ENCODE data around the gene TP53BP2. TPM values are rescaled to one million over a fixed set of nuclear protein-coding genes. Genes with fewer than 3 reads are reported as not detected.
A peak's percentile ranks its signal among the peaks of the same experiment; 100 is the strongest.
"Not testable (repeated sequence)": the region's sequence is repeated elsewhere in the genome, so short reads cannot be mapped to it uniquely, and the experiment has no call there.

TP53BP2 gene
- total RNA-seq, 1 experiment from 2014 or later, result 22.8 TPM

DNA sequence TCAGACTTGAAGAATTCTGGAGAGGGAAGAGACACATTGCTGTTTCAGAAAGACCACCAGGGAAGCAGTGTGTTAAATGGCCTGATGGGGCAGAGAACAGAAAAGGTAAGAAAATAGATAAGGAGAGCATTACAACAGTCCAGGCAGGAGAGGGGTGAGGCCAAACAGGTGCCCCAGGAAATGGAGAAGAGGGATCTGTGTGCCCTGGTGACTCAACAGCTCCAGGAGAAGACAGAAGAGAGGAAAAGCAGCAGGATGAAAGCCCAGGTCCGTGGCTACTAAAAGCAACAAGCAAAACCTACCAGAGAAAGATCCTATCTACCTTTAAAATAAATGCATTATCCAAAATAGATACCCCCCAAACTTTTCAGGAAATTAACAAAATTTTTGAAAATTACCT is 9.2 kb downstream of the TP53BP2 start:
- no peak for DNase-seq (ENCODE audit: low read depth, low spot score)
- in situ Hi-C loops (cut with HindIII; ENCODE audit: low pct_unique_long_range_greater_than_20kb, low sequenced_read_pairs), result no loop called here

DNA sequence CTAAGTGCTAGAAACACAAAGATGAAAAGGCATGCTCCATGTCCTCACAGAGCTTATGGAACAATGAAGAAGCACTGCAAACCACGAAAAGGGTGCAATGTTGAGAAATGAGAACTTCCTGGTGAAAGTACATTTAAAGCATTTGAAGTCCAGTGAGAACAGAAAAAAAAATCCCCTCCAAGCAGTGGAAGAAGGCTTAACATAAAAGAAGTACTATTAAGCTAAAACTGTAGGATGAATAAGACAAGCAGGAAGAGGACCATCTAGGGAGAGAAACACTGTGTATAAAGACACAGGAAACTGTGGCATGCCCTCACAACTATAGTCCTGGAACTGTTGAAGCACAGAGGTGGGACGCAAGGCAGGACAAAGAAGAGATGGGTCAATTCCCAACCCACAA is 10.0 kb downstream of the TP53BP2 start:
- in situ Hi-C loops (cut with HindIII; ENCODE audit: low pct_unique_long_range_greater_than_20kb, low sequenced_read_pairs), result no loop called here
- peak; percentile 13 for DNase-seq (ENCODE audit: low read depth, low spot score)

DNA sequence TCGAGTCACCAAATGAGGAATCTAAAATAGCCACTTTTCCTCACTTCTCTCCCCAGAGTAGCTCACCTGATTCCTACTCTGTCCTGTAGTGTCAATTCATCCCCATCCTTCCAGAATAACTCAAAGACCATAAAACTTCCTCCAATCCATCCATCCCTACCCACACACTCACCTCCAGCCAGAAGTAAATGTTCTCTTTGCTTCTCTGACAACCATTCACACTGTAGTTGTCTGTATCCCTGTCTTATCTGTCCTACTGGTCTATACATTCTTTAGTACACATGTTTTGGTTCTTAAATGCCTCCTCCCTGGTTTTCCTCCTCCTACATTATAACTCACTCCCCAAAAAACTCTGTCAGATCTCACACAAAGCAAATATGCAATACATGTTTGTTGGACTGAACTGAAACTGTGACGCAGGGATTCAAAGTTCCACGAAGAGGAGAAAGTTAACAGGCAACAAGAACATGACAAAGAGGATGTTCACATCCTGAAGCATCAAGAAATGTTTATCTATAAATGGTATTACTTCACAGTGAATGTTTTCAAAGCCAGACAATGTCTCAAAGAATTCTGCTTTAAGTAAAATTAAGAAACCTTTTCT is 11.0 kb downstream of the TP53BP2 start:
- in situ Hi-C loops (cut with HindIII; ENCODE audit: low pct_unique_long_range_greater_than_20kb, low sequenced_read_pairs), result no loop called here
- no peak for DNase-seq (ENCODE audit: low read depth, low spot score)

DNA sequence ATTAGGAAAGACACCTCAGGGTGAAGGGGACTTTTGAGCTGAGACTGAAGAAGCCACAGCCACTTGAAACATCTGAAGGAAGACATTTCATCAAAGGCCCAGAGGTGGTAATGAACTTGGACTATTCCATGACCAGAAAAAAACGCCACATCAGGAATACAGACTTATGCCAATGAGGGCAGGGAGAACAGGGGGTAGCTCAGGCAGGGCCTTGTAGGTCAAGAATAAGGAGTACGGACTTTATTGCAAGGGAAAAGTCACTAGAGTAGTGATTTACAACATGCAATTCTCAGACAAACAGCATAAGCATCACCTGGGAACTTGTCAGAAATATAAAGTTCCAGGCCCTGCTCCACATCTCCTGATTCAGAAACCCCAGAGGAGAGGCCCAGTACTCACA is 11.8 kb downstream of the TP53BP2 start:
- DNase-seq (ENCODE audit: low read depth, low spot score), result no peak
- in situ Hi-C loops (cut with HindIII; ENCODE audit: low pct_unique_long_range_greater_than_20kb, low sequenced_read_pairs), result no loop called here

DNA sequence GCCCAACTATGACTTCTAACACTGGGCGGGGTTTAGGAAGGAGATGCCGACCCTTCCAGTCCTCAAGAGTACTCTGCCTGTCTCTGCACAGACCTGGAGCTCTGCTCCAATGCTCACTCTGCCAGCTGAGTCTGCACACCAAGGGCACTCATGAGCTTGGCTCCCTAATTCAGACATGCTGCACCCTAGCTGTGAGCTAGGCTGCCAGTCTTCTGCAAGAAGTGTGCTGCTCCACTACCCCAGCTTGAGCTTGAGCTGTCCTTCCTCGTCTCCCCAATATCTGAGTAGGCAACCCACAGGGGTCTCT is 13.2 kb downstream of the TP53BP2 start:
- in situ Hi-C loops (cut with HindIII; ENCODE audit: low pct_unique_long_range_greater_than_20kb, low sequenced_read_pairs), result no loop called here
- DNase-seq (ENCODE audit: low read depth, low spot score), result peak; percentile 14

DNA sequence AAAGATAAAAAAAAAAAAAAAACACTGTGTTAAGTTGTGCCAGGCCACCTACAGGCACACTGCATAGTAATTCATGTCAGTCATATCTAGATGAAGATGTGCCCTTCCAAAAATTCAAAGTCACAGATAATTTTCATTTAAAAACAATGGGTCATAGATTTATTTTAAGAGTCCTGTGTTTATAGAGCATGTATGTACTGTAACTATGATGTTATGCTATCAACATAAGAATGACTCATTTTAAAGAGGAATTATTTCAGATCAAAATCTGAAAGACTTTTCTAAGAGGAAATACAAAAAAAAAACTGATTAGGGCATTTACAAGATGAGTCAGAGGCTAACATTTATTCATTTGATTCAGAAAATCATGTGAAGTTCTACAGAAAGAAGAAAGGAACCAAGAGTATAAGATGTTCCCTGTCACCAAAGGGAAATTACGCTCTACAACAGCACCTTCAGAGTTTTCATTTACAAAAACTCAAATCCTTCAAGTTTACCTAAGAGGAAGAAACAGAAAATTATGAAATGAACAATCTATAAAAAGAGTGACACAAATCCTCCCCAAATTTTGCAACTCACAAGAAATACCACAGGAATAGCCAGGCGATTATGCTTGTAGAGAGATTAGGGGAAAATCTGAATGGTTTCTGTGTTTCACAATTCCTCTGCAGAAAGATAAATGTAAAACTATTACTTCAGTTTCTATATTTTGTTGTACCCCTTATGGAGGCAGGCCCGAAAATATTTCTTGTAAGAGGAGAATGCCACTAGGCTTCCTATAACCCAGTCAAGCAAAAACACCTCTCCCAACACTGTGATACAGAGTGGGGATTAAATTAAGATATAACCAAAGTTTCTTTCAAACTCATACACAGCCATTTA is 13.8 kb downstream of the TP53BP2 start:
- in situ Hi-C loops (cut with HindIII; ENCODE audit: low pct_unique_long_range_greater_than_20kb, low sequenced_read_pairs), result no loop called here
- DNase-seq (ENCODE audit: low read depth, low spot score), result peak; percentile 28

DNA sequence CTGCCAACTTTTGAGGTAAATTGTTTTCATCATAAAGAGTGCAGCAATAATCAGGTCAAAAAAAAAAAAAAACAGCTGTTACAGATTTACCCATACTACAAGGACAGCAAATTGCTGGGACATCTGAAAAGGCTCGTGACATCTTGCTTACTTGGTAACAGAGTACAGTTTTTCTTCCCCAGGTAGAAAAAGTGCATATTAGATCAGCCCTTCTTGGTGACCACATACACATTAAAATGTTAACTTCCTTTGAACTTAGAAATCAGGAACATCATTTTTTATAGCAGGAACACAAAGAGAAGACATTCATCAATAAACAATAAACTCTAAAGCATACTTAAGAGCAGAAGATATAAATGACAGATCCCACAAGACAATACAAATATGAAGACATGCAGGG is 16.1 kb downstream of the TP53BP2 start:
- in situ Hi-C loops (cut with HindIII; ENCODE audit: low pct_unique_long_range_greater_than_20kb, low sequenced_read_pairs), result no loop called here
- no peak for DNase-seq (ENCODE audit: low read depth, low spot score)

DNA sequence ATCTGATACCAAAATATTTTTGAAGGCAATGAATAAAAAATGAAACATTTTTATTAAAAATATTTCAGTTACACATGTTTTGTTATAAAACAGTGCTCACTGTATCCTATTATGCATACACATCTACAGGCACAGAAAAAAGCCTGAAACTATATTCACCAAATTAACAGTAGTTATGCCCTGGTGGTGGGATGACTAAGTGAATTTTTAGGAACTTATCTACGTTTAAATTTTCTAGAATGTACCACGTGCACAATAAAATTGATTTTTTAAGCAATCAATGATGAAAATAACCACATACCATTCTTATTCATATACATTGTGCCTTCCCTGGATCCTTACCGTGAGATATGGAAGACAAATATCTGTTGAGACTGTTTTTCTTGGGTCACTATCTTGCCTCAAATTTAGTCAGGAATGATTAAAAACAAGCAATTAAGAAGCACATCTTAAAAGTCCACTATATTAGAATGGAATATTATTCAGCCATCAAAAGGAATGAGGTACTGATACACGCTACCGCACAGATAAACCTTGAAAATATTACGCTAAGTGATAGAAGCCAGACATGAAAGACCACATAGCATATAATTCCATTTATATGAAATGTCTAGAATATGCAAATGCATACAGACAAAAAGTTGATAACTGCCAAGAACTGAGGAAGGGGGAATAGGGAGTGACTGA is 17.4 kb downstream of the TP53BP2 start:
- DNase-seq (ENCODE audit: low read depth, low spot score), result no peak
- in situ Hi-C loops (cut with HindIII; ENCODE audit: low pct_unique_long_range_greater_than_20kb, low sequenced_read_pairs), result no loop called here

DNA sequence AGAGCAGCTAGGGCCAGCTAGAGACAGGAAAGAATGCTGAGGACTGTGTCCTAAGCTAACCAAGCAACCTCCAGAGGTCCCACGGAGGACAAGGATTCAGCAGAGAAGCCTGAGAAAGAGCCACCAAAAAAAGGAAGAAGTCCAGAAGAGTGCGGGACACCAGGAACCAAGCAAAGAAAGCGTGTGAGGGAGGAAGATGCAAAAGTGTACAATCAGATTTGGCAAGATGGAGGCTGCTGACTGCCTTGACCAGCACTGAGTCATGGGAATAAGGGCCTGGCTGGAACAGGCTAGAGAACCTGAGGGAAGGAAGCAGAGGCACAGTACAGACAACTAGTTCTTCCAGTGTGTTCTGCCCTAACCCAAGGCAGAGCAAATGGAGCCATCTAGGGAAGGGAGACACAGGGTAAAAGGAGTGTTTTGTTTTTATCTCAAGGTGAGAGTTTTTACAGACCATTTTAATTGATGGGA is 18.5 kb downstream of the TP53BP2 start:
- DNase-seq (ENCODE audit: low read depth, low spot score), result no peak
- in situ Hi-C loops (cut with HindIII; ENCODE audit: low pct_unique_long_range_greater_than_20kb, low sequenced_read_pairs), result no loop called here

DNA sequence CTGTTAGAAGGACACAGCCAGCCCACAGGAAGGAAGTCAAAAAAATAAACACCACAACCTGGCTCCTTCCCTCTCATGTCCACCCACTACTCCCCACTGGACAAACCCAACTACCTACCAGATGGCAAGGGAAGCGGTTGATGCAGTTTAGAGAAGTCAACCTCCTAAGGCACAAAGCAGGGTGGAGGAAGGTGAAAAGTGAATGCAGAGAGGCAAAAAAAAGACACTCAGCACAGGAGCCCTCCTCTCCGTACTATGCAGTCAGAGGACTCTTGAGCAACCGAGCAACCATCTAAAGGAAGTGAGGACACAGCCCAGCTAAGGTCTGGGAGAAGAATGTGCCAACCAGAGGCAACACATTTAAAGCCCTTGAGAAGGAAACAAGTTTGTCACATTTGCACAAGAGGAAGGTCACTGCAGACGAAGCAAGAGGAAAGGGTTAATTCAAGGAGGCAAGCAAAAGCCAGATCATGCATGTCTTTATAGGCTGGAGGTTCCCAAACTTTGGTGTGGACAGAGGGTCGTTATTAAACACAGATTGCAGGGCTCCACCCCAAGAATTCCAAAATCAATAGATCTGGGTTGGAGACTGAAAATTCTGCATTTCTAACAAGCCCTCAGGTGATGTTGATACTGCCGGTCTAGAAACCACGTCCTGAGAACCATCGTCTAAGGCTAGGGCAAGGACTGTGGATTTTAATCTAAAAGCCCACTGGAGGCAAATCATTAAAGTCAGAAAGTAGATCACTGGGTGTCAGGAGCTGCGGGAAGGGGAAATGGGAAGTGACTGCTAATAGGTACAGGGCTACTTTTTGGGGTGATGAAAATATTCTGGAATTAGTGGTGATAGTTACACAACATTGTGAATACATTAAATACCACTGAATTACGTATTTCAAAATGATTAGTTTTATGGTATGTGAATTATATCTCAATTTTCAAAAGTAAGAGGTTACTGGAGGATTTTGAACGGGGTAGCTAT is 19.7 kb downstream of the TP53BP2 start:
- in situ Hi-C loops (cut with HindIII; ENCODE audit: low pct_unique_long_range_greater_than_20kb, low sequenced_read_pairs), result no loop called here
- no peak for DNase-seq (ENCODE audit: low read depth, low spot score)

DNA sequence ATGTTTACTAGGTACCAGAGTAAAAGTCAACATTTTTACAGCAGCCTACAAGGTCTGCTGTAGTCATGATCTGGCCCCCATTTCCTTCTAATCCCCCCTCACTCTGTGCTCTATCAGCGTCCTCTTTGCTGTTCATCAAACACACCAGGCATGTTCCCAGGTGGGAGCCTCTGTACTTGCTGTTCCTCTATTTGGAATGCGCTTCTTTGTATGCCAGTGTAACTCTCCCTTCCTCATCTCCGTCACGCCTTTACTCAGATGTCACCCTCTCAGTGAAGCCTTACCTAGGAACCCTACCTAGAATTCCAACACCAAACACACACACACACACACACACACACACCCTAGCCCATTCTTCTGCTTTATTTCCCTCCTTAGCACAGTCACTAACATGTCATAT is 21.0 kb downstream of the TP53BP2 start:
- no peak for DNase-seq (ENCODE audit: low read depth, low spot score)
- in situ Hi-C loops (cut with HindIII; ENCODE audit: low pct_unique_long_range_greater_than_20kb, low sequenced_read_pairs), result no loop called here

DNA sequence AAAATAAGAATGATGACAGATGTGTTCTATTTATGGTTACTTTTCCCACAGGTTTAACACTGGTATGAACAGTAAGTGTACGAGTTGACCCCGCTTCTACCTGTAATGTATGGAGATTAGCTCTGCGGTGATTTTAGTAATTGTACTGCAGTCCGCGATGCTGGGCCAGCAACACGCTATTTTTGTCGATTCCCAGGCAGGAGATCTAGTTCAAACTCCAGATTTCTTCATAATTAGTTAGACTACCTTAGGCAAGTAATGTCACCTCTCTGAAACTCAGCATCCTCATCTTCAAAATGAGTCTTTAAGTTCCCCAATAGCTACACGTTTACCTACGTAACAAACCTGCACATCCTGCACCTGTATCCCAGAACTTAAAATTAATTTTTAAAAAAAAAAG is 21.5 kb downstream of the TP53BP2 start:
- no peak for DNase-seq (ENCODE audit: low read depth, low spot score)

DNA sequence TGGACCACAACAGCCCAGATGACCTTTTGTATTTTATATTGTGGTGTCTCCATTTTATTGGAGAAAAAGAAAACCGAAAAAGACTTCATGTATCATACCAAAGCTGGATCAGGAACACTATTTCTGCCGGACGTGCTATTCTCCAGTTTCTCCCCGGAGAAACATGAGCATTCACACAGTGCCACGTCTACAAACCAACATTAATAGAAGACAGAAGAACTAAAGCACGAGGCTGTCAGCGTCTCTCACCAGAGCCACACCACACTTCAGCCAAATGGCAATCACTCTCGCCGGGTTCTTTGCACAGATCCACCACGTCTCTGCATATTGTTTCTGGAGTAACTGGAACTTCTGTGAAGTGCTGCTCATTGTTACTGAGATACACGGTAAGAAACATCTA is 24.8 kb downstream of the TP53BP2 start:
- in situ Hi-C loops (cut with HindIII; ENCODE audit: low pct_unique_long_range_greater_than_20kb, low sequenced_read_pairs), result no loop called here
- no peak for DNase-seq (ENCODE audit: low read depth, low spot score)

More for the DNA sequence above, 21.5 kb downstream of the TP53BP2 start:
- in situ Hi-C loops (cut with HindIII; ENCODE audit: low pct_unique_long_range_greater_than_20kb, low sequenced_read_pairs), result no loop called here

DNA sequence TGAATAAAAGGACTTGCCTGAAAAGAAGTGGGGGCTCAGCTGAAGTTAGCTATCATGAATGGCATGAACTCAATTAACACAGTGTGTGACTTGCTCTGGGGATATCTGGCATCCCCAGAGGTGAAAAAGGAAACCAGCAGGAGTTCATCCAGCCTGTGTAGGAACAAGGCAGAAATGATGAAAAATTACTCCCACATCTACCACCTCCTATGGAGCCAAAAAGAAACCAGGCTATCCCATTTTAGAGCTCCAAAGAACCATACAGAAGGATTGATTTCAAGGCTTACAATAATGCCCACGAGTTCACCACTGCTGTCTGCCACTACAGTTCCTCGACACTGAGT is 25.3 kb downstream of the TP53BP2 start:
- in situ Hi-C loops (cut with HindIII; ENCODE audit: low pct_unique_long_range_greater_than_20kb, low sequenced_read_pairs), result no loop called here
- DNase-seq (ENCODE audit: low read depth, low spot score), result no peak

DNA sequence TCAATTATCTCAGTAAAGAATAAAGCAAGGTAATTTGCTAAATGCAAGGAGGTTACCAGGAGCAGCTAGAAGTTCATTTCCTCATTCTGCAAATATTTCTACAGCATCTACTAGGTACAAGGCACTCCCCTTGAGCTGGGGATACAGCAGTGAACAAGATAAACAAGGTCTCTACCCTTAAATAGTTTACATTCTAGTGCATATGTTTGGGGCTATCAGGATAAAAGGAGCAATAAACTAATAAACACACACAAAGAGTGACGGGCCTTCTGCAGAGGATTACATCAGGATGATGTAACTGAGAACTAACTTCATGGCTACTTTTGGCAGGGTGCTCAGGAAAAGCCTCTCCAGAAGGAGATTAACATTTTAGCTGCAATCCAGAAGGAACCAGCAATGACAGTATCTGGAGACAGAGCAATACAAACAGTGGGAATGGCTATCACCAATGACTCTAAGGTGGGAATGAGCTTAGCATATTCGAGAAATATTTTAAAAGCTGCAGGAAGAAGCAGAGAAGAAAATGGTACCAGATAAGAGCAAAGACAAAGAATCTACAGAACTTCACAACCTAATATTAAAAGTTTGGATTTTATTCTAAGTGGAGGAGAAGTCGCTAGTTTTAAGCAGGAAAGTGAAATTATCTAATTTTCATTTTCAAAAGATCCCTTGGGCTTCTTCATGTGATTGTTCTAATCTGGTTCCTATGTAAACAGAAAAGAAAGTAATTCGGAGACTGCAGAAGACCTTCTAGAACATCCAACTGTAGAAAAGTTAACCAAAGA is 25.8 kb downstream of the TP53BP2 start:
- no peak for DNase-seq (ENCODE audit: low read depth, low spot score)
- in situ Hi-C loops (cut with HindIII; ENCODE audit: low pct_unique_long_range_greater_than_20kb, low sequenced_read_pairs), result no loop called here

DNA sequence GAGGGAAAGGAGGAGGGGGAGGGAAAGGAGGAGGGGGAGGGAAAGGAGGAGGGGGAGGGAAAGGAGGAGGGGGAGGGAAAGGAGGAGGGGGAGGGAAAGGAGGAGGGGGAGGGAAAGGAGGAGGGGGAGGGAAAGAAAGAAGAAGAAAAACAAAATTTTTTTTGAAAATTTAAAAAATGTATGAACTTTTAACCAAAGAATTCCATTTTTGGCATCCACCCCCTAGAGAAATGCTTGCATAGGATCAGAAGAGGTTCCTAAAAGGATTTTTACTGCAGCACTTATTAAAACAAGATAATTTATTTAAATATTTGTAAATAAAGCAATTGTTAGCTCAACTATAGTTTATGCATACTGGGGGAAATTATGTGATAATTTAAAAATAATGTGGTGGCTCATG is 28.5 kb downstream of the TP53BP2 start:
- in situ Hi-C loops (cut with HindIII; ENCODE audit: low pct_unique_long_range_greater_than_20kb, low sequenced_read_pairs); DNase-seq (ENCODE audit: low read depth, low spot score): not testable (repeated sequence)

DNA sequence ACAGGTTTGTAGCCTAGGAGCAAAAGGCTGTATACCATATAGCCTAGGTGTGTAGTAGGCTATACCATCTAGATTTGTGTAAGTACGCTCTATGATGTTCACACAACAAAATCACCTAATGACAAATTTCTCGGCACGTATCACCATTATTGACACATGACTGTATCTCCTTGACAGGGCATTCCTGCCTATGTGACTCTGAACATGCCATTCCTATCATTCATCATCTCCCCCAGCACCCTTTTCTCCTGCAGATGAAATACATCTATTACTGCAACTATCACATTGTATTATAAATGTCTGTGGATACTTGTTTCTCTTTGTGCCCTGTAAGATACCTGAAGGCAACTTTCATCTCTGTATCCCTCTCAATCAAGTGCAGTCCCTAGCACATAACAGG is 29.9 kb downstream of the TP53BP2 start:
- in situ Hi-C loops (cut with HindIII; ENCODE audit: low pct_unique_long_range_greater_than_20kb, low sequenced_read_pairs), result no loop called here

More for the DNA sequence above, 29.9 kb downstream of the TP53BP2 start:
- DNase-seq (ENCODE audit: low read depth, low spot score), result no peak
